HG02970 (cell line): ENCODE results near the gene LRRTM2.
"Not testable (repeated sequence)": the region's sequence is repeated elsewhere in the genome, so short reads cannot be mapped to it uniquely, and the experiment has no call there.

Experiments used
- ATAC-seq: cut with Tn5 transposase; IDR thresholded peaks from one replicate; pipeline ENCODE4 v1.9.1; 2021; ENCODE audit warnings: mild to moderate bottlenecking, moderate library complexity, moderate number of reproducible peaks; ENCODE audit not compliant: unreplicated experiment, low FRiP score

LRRTM2 gene, protein sequence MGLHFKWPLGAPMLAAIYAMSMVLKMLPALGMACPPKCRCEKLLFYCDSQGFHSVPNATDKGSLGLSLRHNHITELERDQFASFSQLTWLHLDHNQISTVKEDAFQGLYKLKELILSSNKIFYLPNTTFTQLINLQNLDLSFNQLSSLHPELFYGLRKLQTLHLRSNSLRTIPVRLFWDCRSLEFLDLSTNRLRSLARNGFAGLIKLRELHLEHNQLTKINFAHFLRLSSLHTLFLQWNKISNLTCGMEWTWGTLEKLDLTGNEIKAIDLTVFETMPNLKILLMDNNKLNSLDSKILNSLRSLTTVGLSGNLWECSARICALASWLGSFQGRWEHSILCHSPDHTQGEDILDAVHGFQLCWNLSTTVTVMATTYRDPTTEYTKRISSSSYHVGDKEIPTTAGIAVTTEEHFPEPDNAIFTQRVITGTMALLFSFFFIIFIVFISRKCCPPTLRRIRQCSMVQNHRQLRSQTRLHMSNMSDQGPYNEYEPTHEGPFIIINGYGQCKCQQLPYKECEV

DNA sequence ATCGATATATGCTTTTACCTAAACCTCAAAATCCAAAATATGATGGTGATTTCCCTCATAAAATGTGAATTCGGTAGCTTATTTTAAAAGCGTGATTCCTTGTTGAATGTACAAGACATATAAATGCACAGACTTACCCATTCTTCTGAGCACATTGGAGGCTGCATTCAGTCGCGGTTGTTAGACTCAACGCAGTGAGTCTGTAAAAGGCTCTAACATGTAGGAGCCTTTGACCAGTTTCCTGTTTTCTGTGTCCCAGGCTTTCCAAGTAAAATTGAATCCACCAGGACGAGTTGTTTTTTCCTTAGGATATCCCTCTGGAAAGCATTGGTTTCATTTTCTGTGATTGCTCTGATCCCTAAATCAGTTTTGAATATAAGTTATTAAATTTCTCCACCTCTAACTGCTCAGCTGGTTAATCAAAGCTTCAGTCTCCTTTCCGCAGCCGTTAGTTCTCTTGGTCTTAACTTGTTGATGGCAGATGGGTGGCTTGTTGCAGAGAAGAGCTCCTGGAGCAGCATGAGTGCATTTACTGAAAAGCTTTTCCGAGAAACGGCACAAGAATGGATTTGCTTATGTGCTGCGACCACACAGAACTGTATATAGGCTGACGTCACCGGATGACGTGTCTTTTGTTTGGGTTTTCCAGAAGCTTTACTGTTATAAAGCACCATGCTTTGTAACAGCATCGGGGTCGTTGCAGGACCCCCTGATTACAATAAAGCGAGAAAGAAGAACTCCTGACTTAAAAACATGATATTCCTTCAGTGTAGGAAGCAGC lies at the start of gene LRRTM2:
LRRTM2 (minus strand) TSS at position 565 of the 781 bp plus-strand sequence; CDS start at position 141, 424 bp downstream.
- no peak for ATAC-seq

DNA sequence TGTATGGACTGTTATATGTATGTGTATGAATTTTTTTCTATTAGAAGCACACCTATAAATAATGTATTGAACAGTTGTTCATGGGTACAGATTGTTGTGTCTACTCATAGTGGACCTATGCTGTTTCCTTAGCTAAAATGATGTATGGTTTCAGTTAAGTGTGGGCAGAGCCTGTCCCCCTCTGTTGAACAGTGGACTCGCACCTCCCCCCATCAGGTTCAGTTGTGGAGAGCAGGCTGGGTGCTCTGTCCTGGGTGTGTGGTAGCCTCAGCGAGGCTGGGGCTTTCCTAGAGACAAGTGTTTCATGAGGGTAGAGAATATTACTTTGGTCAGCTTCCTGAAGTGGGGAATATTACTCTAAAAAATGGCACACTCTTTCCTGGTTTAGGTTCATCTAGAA lies 47.4 kb upstream of the LRRTM2 start:
- ATAC-seq: no peak

DNA sequence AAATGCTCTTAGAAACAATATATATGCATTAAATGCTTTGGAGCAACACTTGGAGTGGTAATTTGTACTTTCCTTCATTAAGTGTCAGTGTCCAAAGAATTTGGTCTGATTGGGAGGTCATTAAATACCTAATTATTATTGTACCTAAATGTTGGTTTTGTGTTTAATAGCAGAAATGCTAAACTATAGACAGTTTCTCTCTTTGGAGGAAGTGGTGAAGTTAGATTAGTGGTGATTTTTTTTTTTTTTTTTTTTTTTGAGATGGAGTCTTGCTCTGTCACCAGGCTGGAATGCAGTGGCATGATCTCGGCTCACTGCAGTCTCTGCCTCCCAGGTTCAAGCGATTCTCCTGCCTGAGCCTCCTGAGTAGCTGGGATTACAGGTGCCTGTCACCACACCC lies 46.2 kb upstream of the LRRTM2 start:
- ATAC-seq: not testable (repeated sequence)

DNA sequence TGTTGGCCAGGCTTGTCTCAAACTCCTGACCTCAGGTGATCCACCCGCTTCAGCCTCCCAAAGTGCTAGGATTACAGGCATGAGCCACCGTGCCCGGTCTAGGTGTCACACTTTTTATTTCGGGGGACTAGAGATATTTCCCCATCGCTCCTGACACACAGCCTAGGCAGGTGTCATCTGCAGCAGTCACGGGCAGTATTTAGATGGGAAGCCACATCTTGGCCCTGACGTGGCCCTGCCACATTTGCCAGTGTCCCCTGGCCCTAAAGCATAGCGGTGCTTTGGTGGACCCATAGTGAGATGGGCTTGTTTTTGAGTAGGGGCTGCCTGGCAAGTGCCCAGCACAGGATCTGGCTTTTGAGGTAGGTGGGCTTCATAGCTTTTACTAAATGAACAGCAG lies 45.0 kb upstream of the LRRTM2 start:
- no peak for ATAC-seq

DNA sequence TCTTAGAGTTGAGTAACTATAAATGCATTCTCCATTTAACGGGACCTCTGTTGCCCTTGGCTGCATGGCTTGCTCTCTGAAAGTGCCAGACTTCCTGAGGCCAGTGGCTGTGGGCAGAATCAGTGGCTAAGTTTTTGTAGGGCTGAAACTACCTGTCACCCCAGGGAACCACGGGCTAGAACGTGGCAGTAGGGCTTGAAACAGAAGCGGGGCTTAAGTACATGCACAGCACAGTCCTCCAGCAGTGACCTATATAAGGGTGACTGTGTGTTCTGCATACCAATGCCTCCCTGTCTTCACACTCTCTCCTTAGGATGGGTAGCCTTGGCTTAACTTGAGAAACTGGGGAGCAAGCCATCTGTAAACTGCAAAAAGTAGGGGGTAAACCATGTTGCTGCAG lies 43.6 kb upstream of the LRRTM2 start:
- no peak for ATAC-seq

DNA sequence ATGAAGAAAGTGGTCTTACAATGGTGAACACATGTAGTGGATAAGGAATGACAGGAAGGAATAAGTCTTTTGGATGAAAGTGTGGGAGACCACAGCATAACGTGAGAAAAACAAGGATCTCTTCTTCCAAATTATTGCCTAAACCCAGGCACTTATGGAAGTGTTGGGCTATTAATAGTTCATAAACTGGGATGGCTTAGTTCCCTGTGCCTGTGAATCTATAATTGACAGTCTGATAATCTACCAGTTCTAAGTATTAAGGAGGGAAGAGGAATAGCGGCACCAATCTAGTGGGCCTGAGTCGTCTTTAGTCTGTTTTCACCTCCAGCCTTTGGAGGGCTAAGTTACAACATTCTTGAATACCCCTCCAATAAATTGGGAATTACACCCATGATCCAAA lies 39.2 kb upstream of the LRRTM2 start:
- ATAC-seq: no peak

DNA sequence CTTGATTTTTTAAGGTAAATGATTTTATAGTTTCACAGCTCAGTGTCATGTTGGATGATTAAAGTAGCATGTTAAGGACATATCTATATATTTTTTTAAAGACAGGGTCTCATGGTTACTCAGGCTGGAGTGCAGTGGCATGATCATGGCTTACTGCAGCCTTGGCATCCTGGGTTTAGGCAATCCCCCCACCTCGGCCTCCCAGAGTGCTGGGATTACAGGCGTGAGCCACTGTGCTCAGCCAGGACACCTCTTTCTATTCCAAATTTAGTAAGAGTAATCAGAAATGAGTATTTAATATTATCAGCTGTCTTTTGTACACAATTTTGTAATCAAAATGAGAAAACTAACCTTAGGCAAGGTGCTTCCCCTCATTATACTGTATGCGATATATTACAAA lies 38.6 kb upstream of the LRRTM2 start:
- no peak for ATAC-seq

DNA sequence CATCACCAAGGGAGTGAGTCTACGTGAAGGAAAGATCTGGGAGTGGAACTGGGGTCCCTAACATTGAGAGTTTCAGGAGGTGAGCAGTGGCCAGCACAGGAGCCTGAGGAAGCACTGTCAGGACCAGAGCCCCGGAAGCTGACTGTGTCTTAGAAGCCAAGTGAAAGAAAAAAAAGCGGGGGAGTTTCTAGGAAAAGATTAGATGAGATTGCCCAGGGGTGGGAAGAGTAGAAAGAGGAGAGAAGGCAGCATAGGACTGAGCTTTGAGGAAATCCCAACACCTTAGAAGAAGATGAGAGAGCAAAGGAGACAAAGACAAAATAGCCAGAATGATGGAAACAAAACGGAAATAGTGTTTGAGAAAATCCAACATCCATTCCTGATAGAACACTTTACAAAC lies 37.0 kb upstream of the LRRTM2 start:
- no peak for ATAC-seq

DNA sequence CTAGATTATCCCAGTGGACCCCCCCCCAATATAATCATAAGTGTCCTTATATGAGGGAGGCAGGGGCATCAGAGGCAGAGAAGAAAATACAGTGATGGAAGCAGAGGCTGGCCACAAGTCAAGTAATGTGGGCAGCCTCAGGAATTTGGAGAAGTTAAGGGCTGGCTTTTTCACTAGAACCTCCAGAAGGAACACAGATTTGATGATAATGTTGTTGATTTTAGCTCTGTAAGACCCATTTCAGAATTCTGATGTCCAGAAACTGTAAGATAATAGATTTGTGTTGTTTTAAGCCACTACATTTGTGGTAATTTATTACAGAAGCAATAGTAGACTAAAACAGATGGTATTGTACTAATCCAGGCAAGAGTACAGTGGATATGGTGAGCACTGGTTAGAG lies 36.3 kb upstream of the LRRTM2 start:
- no peak for ATAC-seq

DNA sequence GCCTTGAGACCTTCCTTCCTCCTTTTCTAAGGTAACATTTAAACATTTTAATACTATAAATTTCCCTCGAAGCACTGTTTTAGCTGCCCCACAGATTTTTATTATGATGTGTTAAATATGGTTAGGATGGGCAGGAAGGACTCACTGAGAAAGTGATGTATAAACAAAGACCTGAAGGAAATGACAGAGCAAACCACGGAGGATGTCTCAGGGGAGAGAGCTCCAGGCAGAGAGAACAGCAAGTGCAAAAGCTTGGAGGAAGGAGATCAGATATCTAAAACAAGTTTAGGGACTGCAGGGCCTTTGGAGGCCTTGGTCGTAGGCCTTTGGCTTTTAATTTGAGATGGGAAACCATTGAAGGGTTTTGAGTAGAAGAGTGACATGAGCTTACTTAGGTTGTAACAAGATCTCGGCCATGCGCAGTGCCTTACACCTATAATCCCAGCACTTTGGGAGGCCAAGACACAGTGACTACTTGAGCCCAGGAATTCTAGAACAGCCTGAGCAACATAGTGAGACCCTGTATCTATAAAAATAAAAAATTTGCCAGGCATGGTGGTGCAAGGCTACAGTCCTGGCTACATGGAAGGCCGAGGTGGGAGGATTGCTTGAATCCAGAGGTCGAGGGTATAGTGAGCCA lies 35.5 kb upstream of the LRRTM2 start:
- no peak for ATAC-seq

DNA sequence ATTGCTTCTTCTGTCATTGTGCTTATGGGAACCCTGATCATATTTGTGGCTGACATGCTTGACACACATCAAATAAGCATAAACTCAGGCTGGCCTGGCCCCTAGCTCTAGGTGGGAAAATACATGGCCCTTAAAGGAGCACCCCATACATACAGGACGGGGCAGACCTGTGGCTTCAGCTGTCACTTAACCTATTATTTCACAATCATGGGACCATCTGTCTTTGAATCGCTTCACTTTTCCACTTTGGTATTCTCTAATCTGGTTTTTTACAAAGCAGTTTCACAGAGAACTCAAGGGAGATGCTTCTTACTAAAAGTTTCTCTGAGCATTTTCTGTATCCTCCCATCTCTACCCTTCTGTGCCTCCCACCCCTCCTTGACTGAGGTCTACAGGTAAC lies 34.6 kb upstream of the LRRTM2 start:
- ATAC-seq: no peak

DNA sequence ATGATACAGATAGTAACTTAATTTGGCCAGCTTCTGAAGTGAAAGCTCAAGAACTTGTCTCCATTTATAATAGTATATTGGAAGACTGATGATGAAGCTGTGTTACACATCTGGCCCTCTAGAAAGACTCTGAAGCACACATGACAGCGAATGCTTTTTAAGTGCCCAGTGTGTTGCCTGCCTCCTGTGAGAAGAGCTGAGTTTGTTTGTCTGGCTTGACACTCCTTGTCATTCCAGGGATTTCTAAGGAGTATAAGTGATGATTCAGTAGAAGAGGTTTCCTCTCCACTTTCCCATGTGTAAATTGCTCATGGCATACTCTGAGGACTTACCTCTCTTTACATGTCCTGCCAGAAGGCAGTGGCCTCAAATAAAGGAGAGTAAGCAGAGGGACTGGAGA lies 30.4 kb upstream of the LRRTM2 start:
- ATAC-seq: no peak

DNA sequence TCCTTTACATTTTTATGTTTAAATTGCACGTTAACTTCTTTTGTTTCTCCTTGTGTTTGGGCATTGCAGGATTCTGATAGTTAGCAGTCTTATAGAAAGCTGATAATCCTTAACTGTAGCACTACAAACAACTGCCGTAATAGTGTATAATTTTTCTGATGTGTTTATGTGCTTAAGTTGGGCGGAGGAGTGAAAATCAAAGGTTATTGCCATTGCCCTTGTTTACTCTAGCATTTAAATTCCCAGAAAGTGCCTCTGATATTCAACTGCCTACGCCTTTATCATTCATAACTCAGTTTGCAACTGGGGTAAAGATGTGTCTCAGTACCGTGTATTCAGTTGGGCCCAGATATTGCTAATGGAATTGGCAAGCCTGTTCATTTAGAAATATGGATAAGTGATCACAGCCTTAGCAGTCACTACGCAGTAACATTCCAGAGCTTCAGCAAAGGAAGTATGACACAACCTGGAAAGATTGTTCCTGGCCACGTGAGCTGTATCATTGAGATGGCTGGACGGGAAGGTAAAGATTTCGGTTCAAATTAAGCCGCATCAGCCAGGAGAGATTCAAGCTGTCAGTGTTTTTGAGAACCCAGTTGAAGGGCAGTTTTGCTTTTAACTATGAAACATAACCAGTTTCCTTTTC lies 28.1 kb upstream of the LRRTM2 start:
- ATAC-seq: no peak

DNA sequence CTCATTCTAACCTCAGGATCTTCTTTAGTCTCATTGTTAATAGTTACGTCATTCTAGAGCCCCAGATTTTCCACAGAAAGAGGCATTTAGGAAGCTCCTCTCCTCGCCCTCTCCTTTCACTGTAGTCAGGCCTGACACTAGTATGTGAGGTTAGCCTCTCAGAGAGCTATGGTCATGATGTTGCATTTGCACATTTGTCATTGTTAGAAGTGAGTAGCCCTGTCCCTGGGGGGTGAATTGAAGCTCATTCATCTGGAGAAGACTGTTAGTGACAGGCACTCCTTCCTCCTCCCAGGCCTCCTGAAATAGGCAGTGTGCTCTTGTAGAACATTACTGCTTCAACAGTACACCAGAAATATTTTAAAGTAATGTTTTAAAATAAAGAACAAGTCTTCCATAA lies 26.6 kb upstream of the LRRTM2 start:
- ATAC-seq: no peak

DNA sequence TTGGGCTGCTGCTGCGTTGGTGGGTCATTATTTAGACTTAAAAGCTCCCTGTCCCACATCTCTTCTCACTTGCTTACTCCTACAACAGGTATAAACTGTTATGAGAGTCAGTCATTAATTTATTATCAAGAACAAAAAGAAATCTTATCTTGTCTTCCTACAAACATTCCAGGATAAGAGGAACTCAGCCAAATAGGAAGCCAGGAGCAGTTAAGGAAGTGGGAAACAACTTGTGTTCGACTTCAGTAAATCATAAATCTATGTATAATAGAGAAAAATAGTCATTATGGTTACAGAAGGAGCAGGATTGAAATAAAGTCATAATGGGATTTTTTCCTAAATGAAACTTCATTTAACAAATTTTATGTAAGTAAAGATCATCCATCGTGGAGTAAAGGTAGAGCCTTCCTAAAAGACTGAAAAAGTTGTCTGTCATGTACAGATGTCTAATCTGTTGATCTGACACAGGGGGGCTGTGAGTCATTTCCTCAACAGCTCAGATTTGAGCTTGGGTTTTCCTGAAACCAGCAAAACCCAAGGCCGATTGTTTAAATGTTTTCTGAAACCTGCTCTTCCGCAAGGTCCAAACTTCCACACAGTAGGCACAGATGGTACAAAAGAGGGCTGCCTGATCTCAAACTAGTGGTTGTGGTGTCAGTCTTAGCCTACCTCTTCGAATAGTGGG lies 25.3 kb upstream of the LRRTM2 start:
- no peak for ATAC-seq

DNA sequence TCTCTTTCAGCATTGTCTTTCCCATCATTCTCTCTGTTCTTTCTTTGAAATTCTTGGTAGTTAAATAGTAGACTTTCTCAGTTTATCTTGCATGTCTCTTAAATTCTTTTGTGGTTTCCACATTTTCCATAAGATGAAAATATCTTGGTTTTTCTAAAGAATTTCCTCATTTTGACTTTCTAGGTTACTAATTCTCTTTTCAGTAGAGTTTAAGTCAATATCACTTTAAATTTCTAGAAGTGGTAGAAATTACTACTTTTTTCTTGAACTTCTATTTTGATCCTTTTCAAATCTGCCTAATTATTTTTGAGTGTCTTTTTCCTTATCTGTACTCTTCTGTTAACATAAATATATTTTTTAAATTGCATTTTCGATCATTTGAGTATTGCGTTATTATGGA lies 23.6 kb upstream of the LRRTM2 start:
- no peak for ATAC-seq

DNA sequence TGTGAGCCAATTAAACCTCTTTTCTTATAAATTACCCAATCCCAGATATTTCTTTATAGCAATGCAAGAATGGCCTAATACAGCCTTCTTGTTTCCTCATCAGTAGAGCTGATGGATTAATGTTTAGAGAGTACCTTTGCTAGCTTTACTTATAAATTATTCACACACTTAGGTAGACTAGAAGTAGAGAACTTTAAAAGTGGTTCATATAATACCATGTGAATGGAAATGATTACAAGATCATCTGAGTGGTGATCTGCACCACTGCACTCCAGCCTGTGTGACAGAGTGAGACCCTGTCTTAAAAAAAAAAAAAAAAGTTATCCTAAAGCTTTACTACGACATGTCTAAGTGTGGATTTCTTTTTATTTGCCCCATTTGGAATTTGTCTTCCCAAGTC lies 23.2 kb upstream of the LRRTM2 start:
- ATAC-seq: no peak

DNA sequence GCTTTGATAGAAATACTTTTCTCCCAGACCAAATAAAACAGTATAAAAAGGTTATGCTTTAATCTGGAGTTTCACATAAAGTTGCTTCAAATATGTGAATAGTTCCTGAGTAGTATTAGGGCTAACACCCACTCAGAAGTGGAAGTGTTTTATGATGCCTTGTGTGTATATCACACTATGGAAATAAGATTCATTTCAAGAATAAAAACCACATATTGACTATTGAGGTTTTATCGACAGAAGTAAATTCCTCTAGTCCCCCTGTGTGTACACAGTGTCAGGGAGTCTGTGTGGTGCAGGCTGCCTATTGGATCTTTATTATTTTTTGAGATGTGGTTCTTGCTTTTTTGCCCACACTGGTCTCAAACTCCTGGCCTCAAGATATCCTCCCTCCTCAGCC lies 20.8 kb upstream of the LRRTM2 start:
- ATAC-seq: no peak

DNA sequence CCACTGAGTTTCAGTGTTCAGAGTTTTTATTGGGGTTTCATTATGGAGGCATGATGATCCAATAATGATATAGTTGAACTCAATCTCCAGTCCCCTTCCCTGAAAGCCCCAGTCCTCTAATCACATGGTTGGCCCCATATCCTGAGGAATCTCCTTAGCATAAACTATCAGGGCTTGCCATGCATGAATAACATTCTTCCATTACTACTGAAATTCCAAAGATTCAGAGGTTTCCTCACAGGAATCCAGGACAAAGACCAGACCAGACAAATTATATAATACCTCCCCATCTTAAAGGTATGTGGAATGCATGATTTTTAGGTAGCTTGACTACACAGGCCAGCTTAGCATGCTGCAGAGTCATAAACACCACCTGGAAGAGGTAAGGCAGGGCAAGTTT lies 15.5 kb upstream of the LRRTM2 start:
- no peak for ATAC-seq

DNA sequence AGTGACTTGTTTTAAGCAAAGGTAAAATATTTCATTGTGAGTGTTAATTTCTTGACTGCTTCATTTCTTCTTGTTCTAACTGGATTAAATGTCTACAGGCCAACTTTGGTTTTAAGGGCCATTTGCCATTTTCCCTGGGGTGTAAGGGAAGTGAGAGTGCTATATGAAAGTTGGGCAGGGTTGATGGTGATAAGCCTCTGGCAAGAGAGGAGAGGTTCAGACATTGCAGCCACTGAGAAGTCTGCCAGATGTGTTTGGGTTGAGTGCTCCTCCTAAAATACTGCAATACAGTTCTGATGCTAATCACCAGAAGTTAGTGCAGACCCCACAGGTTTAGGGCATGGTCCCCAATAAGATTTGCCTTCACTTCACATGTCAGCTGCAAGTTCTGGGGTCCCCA lies 14.9 kb upstream of the LRRTM2 start:
- no peak for ATAC-seq
